HepG2 (cell line): ENCODE measurements around the gene MRPS17. TPM values are rescaled to one million over a fixed set of nuclear protein-coding genes. Genes with fewer than 3 reads are reported as not detected.

ENCODE experiments used
- ATAC-seq: fragments of 200-7000 bp; cut with Tn5 transposase; 3 replicates; pipeline ENCODE4 v1.9.1; 2020; ENCODE audit warnings: mild to moderate bottlenecking, moderate library complexity
- BruUV-seq: library from RNA; stranded (reverse); fragments of 400-500 nt; replicated peaks from 2 replicates; lab custom pipeline; 2021; lab: Mats Ljungman, UMichigan
- CTCF ChIA-PET: fragments of 300-600 bp; formaldehyde crosslinking; extraction: SDS; loops from one replicate; lab custom pipeline; 2021; ENCODE audit warnings: low total read pairs, inconsistent platforms, low intra/inter-chr PET ratio; lab: Yijun Ruan, JAX
- POLR2A ChIA-PET: fragments of 350-600 bp; sonication (Branson Sonifier 250); formaldehyde crosslinking; loops from one replicate; lab custom pipeline; 2020; ENCODE audit warnings: antibody characterized with exemption, inconsistent platforms; lab: Yijun Ruan, JAX
- DNase-seq: peaks from one replicate; pipeline ENCODE4 v3.0.0-alpha.2; 2015; ENCODE audit warnings: low spot score
- FAIRE-seq: peaks from 3 replicates; lab custom pipeline; 2011; peaks lifted over from hg19 to GRCh38; lab: Jason Lieb, UNC
- H2AFZ ChIP-seq: one replicate; pipeline ENCODE4 v1.6.1; 2011; ENCODE audit warnings: low read length, inconsistent platforms
- H3K27ac ChIP-seq: fragments of 300-600 bp; 3 replicates; pipeline ENCODE4 v1.8.0; 2011; ENCODE audit warnings: mixed run types, mild to moderate bottlenecking, mixed read lengths, low read length, inconsistent platforms; ENCODE audit not compliant: insufficient read depth; ENCODE audit errors: extremely low read length
- H3K27me3 ChIP-seq, 2 experiments: fragments of 200-600 bp in 1 of 2; 2 replicates in 1 of 2; 3 replicates in 1 of 2; pipeline versions ENCODE4 v1.6.0 to v1.8.0; 2011; ENCODE audit warnings: low read length in 2 of 2, mild to moderate bottlenecking in 2 of 2, moderate library complexity in 2 of 2, inconsistent platforms in 1 of 2; ENCODE audit not compliant: insufficient read depth in 2 of 2, control insufficient read depth in 1 of 2
- H3K36me3 ChIP-seq, 2 experiments: fragments of 200-600 bp in 1 of 2; replicated peaks in 1 of 2; 2 replicates in 1 of 2; 3 replicates in 1 of 2; pipeline versions ENCODE4 v1.5.1 to v1.8.0; 2011; ENCODE audit warnings: low read length in 2 of 2, inconsistent platforms in 1 of 2; ENCODE audit not compliant: insufficient read depth in 2 of 2, control insufficient read depth in 1 of 2
- H3K4me1 ChIP-seq: 2 replicates; pipeline ENCODE4 v1.5.1; 2012; ENCODE audit warnings: low read length, inconsistent platforms; ENCODE audit not compliant: insufficient read depth
- H3K4me2 ChIP-seq: 2 replicates; pipeline ENCODE4 v1.6.0; 2011; ENCODE audit warnings: low read depth, low read length, inconsistent platforms
- H3K4me3 ChIP-seq, 3 experiments: fragments of 200-600 bp in 1 of 3; sonication (generic), shearing (Covaris generic) in 1 of 3; replicated peaks in 1 of 3; 2 replicates each; pipeline ENCODE4 v1.5.1; 2011 to 2016; ENCODE audit warnings: low read length in 3 of 3, inconsistent platforms in 2 of 3, low read depth in 2 of 3, mild to moderate bottlenecking in 2 of 3, control low read depth in 1 of 3, mixed read lengths in 1 of 3; ENCODE audit not compliant: insufficient read depth in 1 of 3
- H3K79me2 ChIP-seq: one replicate; pipeline ENCODE4 v1.6.1; 2011; ENCODE audit warnings: low read length, inconsistent platforms; ENCODE audit not compliant: insufficient read depth
- H3K9ac ChIP-seq: 2 replicates; pipeline ENCODE4 v1.6.0; 2011; ENCODE audit warnings: mild to moderate bottlenecking, low read depth, low read length, inconsistent platforms; ENCODE audit not compliant: insufficient read depth
- H3K9me3 ChIP-seq: 2 replicates; pipeline ENCODE4 v1.5.1; 2012; ENCODE audit warnings: mild to moderate bottlenecking, low read length
- H4K20me1 ChIP-seq: 2 replicates; pipeline ENCODE4 v1.6.0; 2011; ENCODE audit warnings: inconsistent platforms, mild to moderate bottlenecking, low read length, moderate library complexity; ENCODE audit not compliant: insufficient read depth
- ATF4 ChIP-seq, 2 experiments: fragments of 450-650 bp in 1 of 2; sonication (generic) in 1 of 2; formaldehyde crosslinking; IDR thresholded peaks; 2 replicates each; pipeline versions ENCODE4 v1.5.0 to v1.8.0; 2020 to 2022; ENCODE audit warnings: mild to moderate bottlenecking in 1 of 2, missing genetic modification reagents in 1 of 2
- ERF ChIP-seq: IDR thresholded peaks from 2 replicates; pipeline ENCODE4 v1.6.1; 2018; ENCODE audit warnings: missing biosample characterization, missing genetic modification reagents
- FIP1L1 ChIP-seq: fragments of 200-400 bp; formaldehyde crosslinking; IDR thresholded peaks from 2 replicates; pipeline ENCODE4 v1.6.1; 2018; ENCODE audit warnings: low read depth, mild to moderate bottlenecking, low read length, moderate library complexity, borderline replicate concordance; ENCODE audit not compliant: insufficient read depth
- GFI1 ChIP-seq: sonication (generic); formaldehyde crosslinking; IDR thresholded peaks from 2 replicates; pipeline ENCODE4 v1.5.0; 2020; ENCODE audit warnings: missing genetic modification reagents, mild to moderate bottlenecking, borderline replicate concordance
- HMG20A ChIP-seq: IDR thresholded peaks from 2 replicates; pipeline ENCODE4 v1.6.1; 2016; ENCODE audit warnings: borderline replicate concordance
- KLF12 ChIP-seq: sonication (generic); formaldehyde crosslinking; IDR thresholded peaks from 2 replicates; pipeline ENCODE4 v1.4.0; 2020; ENCODE audit warnings: missing genetic modification reagents, borderline replicate concordance
- MLX ChIP-seq: IDR thresholded peaks from 2 replicates; pipeline ENCODE4 v1.6.1; 2016
- PRMT3 ChIP-seq: sonication (generic); formaldehyde crosslinking; IDR thresholded peaks from 2 replicates; pipeline ENCODE4 v1.8.1; 2022; ENCODE audit warnings: low read depth, mild to moderate bottlenecking, moderate library complexity, missing genetic modification reagents, borderline replicate concordance
- SOX6 ChIP-seq, 2 experiments: fragments of 450-650 bp in 1 of 2; sonication (generic) in 1 of 2; formaldehyde crosslinking in 1 of 2; IDR thresholded peaks; 2 replicates each; pipeline versions ENCODE4 v1.4.0 to v1.6.1; 2017 to 2020; ENCODE audit warnings: antibody characterized with exemption in 1 of 2, mild to moderate bottlenecking in 1 of 2, missing genetic modification reagents in 1 of 2
- SPEN ChIP-seq: sonication (generic); formaldehyde crosslinking; IDR thresholded peaks from 2 replicates; pipeline ENCODE4 v1.5.1; 2020; ENCODE audit warnings: low read depth, mild to moderate bottlenecking, missing genetic modification reagents
- ZBTB2 ChIP-seq: sonication (generic); formaldehyde crosslinking; IDR thresholded peaks from 2 replicates; pipeline ENCODE4 v1.8.0; 2022; ENCODE audit warnings: low read depth, missing genetic modification reagents
- ZFP36L1 ChIP-seq: sonication (generic); formaldehyde crosslinking; IDR thresholded peaks from 2 replicates; pipeline ENCODE4 v1.8.0; 2022; ENCODE audit warnings: mild to moderate bottlenecking, missing genetic modification reagents, moderate library complexity
- ZFP41 ChIP-seq: sonication (generic); formaldehyde crosslinking; IDR thresholded peaks from 2 replicates; pipeline ENCODE4 v1.4.0; 2020; ENCODE audit warnings: mild to moderate bottlenecking, missing genetic modification reagents, borderline replicate concordance
- ZNF205 ChIP-seq: IDR thresholded peaks from 2 replicates; pipeline ENCODE4 v1.6.1; 2018; ENCODE audit warnings: missing biosample characterization, missing genetic modification reagents
- ZNF235 ChIP-seq: sonication (generic); formaldehyde crosslinking; IDR thresholded peaks from 2 replicates; pipeline ENCODE4 v1.8.1; 2023; ENCODE audit warnings: mild to moderate bottlenecking, missing genetic modification reagents, borderline replicate concordance
- ZNF329 ChIP-seq: sonication (generic); formaldehyde crosslinking; IDR thresholded peaks from 2 replicates; pipeline ENCODE4 v1.9.0; 2021; ENCODE audit warnings: low read depth, mild to moderate bottlenecking, missing genetic modification reagents
- ZNF777 ChIP-seq: sonication (generic); formaldehyde crosslinking; IDR thresholded peaks from 2 replicates; pipeline ENCODE4 v1.4.0; 2020; ENCODE audit warnings: missing genetic modification reagents
- WGBS: methylation state at CpG from one replicate; pipeline ENCODE4 v1.1.6; 2017; ENCODE audit warnings: low lambda C conversion rate; 5-methylcytosine and 5-hydroxymethylcytosine counted together
- in situ Hi-C: cut with HindIII; loops from 2 replicates; pipeline ENCODE4 v1.10.0; 2017; ENCODE audit warnings: low pct_unique_long_range_greater_than_20kb; ENCODE audit not compliant: extremely low pct_ligation_motif_present
- intact Hi-C: fragments of 100-400 bp; cut with micrococcal nuclease; formaldehyde crosslinking; loops from one replicate; pipeline ENCODE4 v1.10.0; 2022; ENCODE audit not compliant: unreplicated experiment
- polyA plus RNA-seq, 8 experiments: library from polyadenylated mRNA; depleted of rRNA in 3 of 8; stranded (reverse) in 7 of 8; unstranded in 1 of 8; fragments of >200 nt; fragmentation: Illumina TruSeq in 4 of 8; extraction: Trizol in 4 of 8; gene quantifications; 2 replicates each; pipeline versions ENCODE4 v1.2.1 to v1.2.3, GENCODE V29; 2011 to 2016; ENCODE audit warnings: low read depth in 4 of 8, missing spikeins in 1 of 8, mixed read lengths in 1 of 8; ENCODE audit not compliant: insufficient read depth in 1 of 8
- total RNA-seq, 5 experiments: library from RNA; depleted of rRNA; stranded (reverse); fragments of >200 nt; fragmentation: Illumina TruSeq; extraction: Trizol; gene quantifications; 2 replicates each; pipeline ENCODE4 v1.2.3, GENCODE V29; 2016; ENCODE audit warnings: low read depth in 1 of 5
- TF ChIP-seq, protein P1 (sequence below): sonication (generic); formaldehyde crosslinking; IDR thresholded peaks from 2 replicates; pipeline ENCODE4 v1.4.0; 2020; ENCODE audit warnings: mild to moderate bottlenecking, missing genetic modification reagents

The MRPS17 gene
- total and polyA plus RNA-seq, 2 of the 13 experiments (the other 11 are each of a cell fraction or from before 2014, with no cell fraction given) = 14.9 to 31.3 TPM

DNA sequence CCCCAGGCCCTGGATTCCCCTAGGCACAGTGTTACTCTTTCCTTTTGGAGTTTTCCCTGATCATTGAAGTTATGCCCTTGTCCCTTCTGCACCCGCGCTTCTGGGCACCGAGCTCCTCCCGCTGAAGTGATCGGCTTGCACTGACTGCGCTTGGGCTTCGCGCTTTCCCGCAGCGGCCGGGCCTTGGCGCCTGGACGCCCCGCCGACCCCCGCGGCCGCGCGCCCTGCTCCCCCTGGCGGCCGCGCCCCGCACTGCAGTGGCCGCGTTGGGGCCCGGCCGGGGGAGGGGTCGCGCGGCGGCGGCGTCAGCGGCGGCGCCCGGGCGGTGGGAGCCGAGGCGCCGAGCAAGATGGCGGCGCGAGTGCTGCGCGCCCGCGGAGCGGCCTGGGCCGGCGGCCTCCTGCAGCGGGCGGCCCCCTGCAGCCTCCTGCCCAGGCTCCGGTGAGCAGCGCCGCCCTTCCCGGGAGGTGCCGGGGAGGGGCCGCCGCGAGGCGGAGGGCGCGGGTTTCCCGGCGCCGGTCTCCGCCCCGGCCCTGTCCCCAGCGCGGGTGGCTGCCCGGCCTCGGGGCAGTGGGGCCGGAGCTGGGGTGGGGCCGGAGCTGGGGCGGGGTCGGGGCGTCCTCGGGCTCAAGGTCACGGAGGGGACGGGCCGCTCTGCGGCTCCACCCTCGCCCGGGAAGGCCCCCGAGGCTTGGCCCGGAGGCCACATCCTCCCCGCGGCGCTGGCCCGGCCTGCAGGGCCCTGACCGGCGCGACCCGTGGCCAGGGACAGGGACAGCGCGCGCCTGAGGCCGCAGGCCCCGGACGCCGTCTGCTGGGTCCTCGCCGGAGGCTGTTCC, 12.8 kb downstream of the MRPS17 start, which contains the start of gene NIPSNAP2:
Gene NIPSNAP2 (plus strand): TSS at position 325 of the 839 bp plus-strand sequence. CDS start 25 bp downstream, at position 350.
- DNase-seq (peak; percentile 72), ATAC-seq (peak; percentile 95), FAIRE-seq (no peak)
- intact Hi-C loops (loop anchor here (2.0 to 5.0 kb wide), 2 partner anchors 43 to 324 kb away; no protein-coding TSS in a partner anchor), in situ Hi-C loops (loop anchor here (25.0 kb wide), 2 partner anchors 202 to 327 kb away; no protein-coding TSS in a partner anchor)
- Histone ChIP-seq H2AFZ (no peak within 1 kb of the TSS), H3K4me2 (peak within 1 kb of the TSS; percentile 97), H3K9ac (peak within 1 kb of the TSS; percentile 92), H3K36me3 (no peaks in the 10 kb centered on the region), H3K4me1 (peaks cover 44% of the 10 kb centered on the region), H3K27ac (peak within 1 kb of the TSS; percentile 91), H3K9me3 (no peaks in the 10 kb centered on the region), H3K27me3 (no peaks in the 10 kb centered on the region; a peak in 1 of 5 replicates), H3K79me2 (peaks cover 20% of the 10 kb centered on the region), H4K20me1 (no peaks in the 10 kb centered on the region; the same call in 1 of the 2 replicates), H3K4me3 (peak within 1 kb of the TSS; percentile 77 to 93 (median 88); a peak in 5 of 6 replicates)
- WGBS = 0% methylated on average over 18 of the region's 105 CpGs
- BruUV-seq = TSS peak; percentile 75
- CTCF ChIA-PET = interaction anchor here (1.4 kb wide), 1 partner anchor 323 kb away, joined by 8 read pairs; no protein-coding TSS in a partner anchor
- POLR2A ChIA-PET = interaction anchor here (0.6 to 4.1 kb wide), 19 partner anchors 10 to 1206 kb away, joined by 3 to 26 read pairs (median 8); partner anchors contain the start of genes CCT6A, CHCHD2, MRPS17 and PSPH
- TF ChIP-seq, protein P1, sequence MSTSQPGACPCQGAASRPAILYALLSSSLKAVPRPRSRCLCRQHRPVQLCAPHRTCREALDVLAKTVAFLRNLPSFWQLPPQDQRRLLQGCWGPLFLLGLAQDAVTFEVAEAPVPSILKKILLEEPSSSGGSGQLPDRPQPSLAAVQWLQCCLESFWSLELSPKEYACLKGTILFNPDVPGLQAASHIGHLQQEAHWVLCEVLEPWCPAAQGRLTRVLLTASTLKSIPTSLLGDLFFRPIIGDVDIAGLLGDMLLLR (CRISPR knock-in tag) = peak; percentile 53; the same call in 1 of the 2 replicates
- TF ChIP-seq FIP1L1 (no peak), ZNF235 (CRISPR knock-in tag) (0 out of 2 replicates have a peak, but pooled peaks have one; percentile 53), SOX6 (IDR thresholded peaks at IDR 0.05) (no peak), SOX6 (CRISPR knock-in tag; IDR thresholded peaks at IDR 0.05) (peak; percentile 48; the same call in 1 of the 2 replicates), ZBTB2 (CRISPR knock-in tag) (peak; percentile 83), ZNF205 (no peak), GFI1 (CRISPR knock-in tag) (no peak; the same call in 1 of the 2 replicates), HMG20A (CRISPR knock-in tag) (0 out of 2 replicates have a peak, but pooled peaks have one; percentile 10), SPEN (CRISPR knock-in tag) (peak; percentile 85; the same call in 1 of the 2 replicates), ATF4 (CRISPR knock-in tag; IDR thresholded peaks at IDR 0.05) (no peak), ZNF777 (peak; percentile 52; the same call in 1 of the 2 replicates), KLF12 (CRISPR knock-in tag) (peak; percentile 75; the same call in 1 of the 2 replicates), ERF (peak; percentile 62; the same call in 1 of the 2 replicates), MLX (CRISPR knock-in tag) (peak; percentile 48; the same call in 1 of the 2 replicates), ZNF329 (CRISPR knock-in tag) (0 out of 2 replicates have a peak, but pooled peaks have one; percentile 62), ZFP41 (CRISPR knock-in tag) (no peak), ZFP36L1 (CRISPR knock-in tag) (no peak), PRMT3 (peak; percentile 70; the same call in 1 of the 2 replicates)
